ENCODE results near the gene KCNQ4. TPM values are rescaled to one million over a fixed set of nuclear protein-coding genes. Genes with fewer than 3 reads are reported as not detected.

KCNQ4 gene
- total RNA-seq, 1 donor from 2014 or later: 14.5 TPM

DNA sequence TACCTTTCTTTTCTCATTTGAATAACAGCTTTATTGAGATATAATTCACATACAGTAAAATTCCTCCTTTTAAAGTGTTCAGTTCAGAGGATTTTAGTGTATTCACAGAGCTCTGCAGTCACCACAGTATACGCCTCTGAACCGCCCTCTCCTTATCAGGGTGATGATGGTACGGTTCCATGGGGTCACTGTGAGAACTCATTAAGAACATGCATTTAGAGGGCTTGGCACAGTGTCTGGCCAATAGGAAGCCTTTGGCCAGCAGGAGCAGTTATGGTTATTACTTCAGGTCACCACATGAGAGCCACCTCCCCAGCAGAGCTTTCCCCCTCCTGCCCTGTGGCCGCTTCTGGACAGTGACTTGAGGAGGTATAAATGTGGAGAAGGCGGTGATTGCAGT is 27.3 kb downstream of the KCNQ4 start:
- no peak for DNase-seq (ENCODE audit: low spot score in 2 of 2)
- Histone ChIP-seq H3K4me3 (no peak overlapping the region), H3K27me3 (no peaks in the 10 kb centered on the region), H3K36me3 (no peaks in the 10 kb centered on the region), H3K4me1 (peaks cover 14 to 25% of the 10 kb centered on the region in 2 donors), H3K9me3 (no peaks in the 10 kb centered on the region), H3K27ac (no peak overlapping the region)
- TF ChIP-seq, protein P1, sequence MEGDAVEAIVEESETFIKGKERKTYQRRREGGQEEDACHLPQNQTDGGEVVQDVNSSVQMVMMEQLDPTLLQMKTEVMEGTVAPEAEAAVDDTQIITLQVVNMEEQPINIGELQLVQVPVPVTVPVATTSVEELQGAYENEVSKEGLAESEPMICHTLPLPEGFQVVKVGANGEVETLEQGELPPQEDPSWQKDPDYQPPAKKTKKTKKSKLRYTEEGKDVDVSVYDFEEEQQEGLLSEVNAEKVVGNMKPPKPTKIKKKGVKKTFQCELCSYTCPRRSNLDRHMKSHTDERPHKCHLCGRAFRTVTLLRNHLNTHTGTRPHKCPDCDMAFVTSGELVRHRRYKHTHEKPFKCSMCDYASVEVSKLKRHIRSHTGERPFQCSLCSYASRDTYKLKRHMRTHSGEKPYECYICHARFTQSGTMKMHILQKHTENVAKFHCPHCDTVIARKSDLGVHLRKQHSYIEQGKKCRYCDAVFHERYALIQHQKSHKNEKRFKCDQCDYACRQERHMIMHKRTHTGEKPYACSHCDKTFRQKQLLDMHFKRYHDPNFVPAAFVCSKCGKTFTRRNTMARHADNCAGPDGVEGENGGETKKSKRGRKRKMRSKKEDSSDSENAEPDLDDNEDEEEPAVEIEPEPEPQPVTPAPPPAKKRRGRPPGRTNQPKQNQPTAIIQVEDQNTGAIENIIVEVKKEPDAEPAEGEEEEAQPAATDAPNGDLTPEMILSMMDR (IDR thresholded peaks at IDR 0.05): no peak
- intact Hi-C loops (cut with DNase I): no loop called here

DNA sequence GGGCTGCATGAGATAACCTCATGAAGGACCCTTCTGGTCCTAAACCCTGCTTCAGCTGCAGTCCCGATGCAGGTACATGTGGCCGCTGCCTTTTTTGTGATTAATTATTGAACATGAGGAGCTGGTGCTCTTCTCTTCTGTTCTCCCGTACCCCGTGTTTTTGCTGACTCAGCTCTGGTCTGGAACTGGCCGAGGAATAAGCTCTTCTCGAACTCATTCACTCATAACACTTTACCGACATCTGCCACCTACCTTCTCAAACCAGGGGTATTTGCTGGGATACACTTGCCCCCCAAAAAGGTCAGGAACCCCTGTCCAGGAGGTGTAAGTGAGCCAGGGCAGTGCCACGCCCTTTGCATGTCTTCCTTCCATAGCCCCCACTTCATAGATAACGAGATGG is 31.8 kb downstream of the KCNQ4 start:
- TF ChIP-seq, protein P1 (IDR thresholded peaks at IDR 0.05): no peak
- Histone ChIP-seq H3K27ac (no peak overlapping the region), H3K27me3 (no peaks in the 10 kb centered on the region), H3K4me1 (peaks cover 3 to 7% of the 10 kb centered on the region in 2 donors), H3K4me3 (no peak overlapping the region), H3K36me3 (peaks cover 3 to 5% of the 10 kb centered on the region in 2 donors), H3K9me3 (no peaks in the 10 kb centered on the region)
- DNase-seq (ENCODE audit: low spot score in 2 of 2): no peak
- intact Hi-C loops (cut with DNase I): no loop called here

DNA sequence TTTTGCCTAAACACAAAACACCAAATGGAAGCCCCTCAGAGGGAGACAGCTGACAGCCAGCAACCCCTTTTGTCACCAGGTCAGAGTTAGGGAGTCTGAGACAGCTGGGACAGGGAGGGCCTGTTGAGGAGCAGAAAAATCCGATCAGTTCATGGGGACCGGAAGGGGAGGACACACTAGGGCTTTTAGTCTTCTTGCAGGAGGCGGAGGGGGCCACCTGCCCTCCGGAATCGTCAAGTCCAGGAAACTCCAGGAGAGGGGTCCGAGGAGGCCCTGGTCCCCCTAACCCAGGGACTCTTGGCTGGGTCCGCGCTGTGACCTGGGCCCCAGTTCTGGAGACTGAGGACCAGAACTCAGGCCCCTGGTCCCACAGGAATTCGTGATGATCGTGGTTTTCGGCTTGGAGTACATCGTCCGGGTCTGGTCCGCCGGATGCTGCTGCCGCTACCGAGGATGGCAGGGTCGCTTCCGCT is 34.2 kb downstream of the KCNQ4 start:
- TF ChIP-seq, protein P1 (IDR thresholded peaks at IDR 0.05): no peak
- Histone ChIP-seq H3K4me3 (peak overlapping the region in 1 of 2 donors; percentile 37), H3K27ac (no peak overlapping the region), H3K36me3 (peaks cover 3 to 5% of the 10 kb centered on the region in 2 donors), H3K27me3 (no peaks in the 10 kb centered on the region), H3K4me1 (peaks cover 21 to 22% of the 10 kb centered on the region in 2 donors), H3K9me3 (no peaks in the 10 kb centered on the region)
- intact Hi-C loops (cut with DNase I): no loop called here
- DNase-seq (ENCODE audit: low spot score in 2 of 2): no peak

DNA sequence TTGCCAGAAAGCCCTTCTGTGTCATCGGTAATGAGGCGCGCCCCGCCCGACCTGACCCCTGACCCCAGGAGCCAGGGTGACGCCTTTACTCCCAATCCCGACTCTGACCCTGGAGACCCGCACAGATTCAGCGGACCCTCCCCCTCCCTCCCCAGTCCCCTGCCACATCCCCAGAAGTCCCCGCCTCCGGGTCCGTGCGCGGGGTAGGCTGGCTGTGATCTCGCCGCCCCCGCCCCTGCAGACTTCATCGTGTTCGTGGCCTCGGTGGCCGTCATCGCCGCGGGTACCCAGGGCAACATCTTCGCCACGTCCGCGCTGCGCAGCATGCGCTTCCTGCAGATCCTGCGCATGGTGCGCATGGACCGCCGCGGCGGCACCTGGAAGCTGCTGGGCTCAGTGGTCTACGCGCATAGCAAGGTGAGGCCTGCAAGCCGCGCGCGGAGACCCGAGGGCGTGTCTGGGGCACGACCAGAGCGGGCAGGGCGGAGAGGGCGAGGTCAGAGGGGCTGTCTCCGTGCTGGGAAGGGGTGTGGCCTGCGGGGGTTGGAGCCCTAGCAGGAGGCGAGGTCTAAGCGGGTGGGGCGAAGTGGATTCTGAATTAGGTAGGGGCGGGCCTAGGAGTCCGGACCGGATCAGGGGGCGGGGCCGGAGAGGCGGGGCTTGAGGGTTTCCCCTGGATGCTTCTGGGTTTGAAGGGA is 34.8 kb downstream of the KCNQ4 start:
- no peak for DNase-seq (ENCODE audit: low spot score in 2 of 2)
- intact Hi-C loops (cut with DNase I): no loop called here
- peak overlapping the region in 1 of 2 donors; percentile 37 for H3K4me3 ChIP-seq

DNA sequence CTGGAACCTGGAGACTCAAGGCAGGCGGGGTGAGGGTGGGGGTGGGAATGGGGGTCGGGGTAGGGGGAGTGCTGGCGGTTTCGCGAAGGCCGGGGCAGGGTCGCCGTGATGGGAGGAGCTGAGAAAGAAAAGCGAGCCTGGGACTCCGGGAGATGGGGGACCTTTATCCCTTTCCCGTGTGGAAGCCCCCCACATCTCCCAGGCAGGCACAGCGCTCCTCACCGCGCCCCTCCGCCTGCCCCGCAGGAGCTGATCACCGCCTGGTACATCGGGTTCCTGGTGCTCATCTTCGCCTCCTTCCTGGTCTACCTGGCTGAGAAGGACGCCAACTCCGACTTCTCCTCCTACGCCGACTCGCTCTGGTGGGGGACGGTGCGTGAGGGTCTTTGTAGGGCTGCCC is 35.5 kb downstream of the KCNQ4 start:
- TF ChIP-seq, protein P1 (IDR thresholded peaks at IDR 0.05): no peak
- no peak for DNase-seq (ENCODE audit: low spot score in 2 of 2)
- no peak overlapping the region for H3K4me3 ChIP-seq
- intact Hi-C loops (cut with DNase I): no loop called here
- H3K36me3 ChIP-seq: peaks cover 3 to 5% of the 10 kb centered on the region in 2 donors
- peaks cover 27% of the 10 kb centered on the region in 2 donors for H3K4me1 ChIP-seq
- no peaks in the 10 kb centered on the region for H3K9me3 ChIP-seq
- no peaks in the 10 kb centered on the region for H3K27me3 ChIP-seq
- peak overlapping the region; percentile 69 to 78 for H3K27ac ChIP-seq

More for the DNA sequence above, 34.8 kb downstream of the KCNQ4 start:
- peak overlapping the region in 1 of 2 donors; percentile 0 for H3K27ac ChIP-seq
- H3K4me1 ChIP-seq: peaks cover 21 to 22% of the 10 kb centered on the region in 2 donors
- no peaks in the 10 kb centered on the region for H3K27me3 ChIP-seq
- TF ChIP-seq, protein P1 (IDR thresholded peaks at IDR 0.05): no peak
- no peaks in the 10 kb centered on the region for H3K9me3 ChIP-seq
- peaks cover 3 to 5% of the 10 kb centered on the region in 2 donors for H3K36me3 ChIP-seq

Data from ascending aorta (tissue), 2 donors.